ENCODE measurements around the gene TMIGD3. TPM values are rescaled to one million over a fixed set of nuclear protein-coding genes. Genes with fewer than 3 reads are reported as not detected.

TMIGD3 gene
- total RNA-seq, 1 experiment from 2014 or later: not detected

- POLR2A ChIA-PET: no interaction called here
Measured at GRCh38 chr1:111486431-111486830, 17.0 kb downstream of the TMIGD3 start.

GRCh38 chr1:111484391-111485026, 18.9 kb downstream of the TMIGD3 start:
- H3K4me3 Mint-ChIP-seq (ENCODE audit: unreplicated experiment): no peak overlapping the region
- intact Hi-C loops (cut with micrococcal nuclease): loop anchor here (5.0 kb wide), 1 partner anchor 228 kb away; no protein-coding TSS in a partner anchor
- H3K27me3 Mint-ChIP-seq (ENCODE audit: insufficient read depth, unreplicated experiment): no peaks in the 10 kb centered on the region
- no peaks in the 10 kb centered on the region for H3K9me3 Mint-ChIP-seq (ENCODE audit: unreplicated experiment)
- BruUV-seq (replicated peaks): no TSS peak
- CTCF ChIA-PET: interaction anchor here (0.7 to 1.2 kb wide), 2 partner anchors 23 to 345 kb away, joined by 3 to 5 read pairs; no protein-coding TSS in a partner anchor
- no peak for DNase-seq (ENCODE audit: unreplicated experiment)
- POLR2A ChIA-PET: no interaction called here
- no peaks in the 10 kb centered on the region for H3K4me1 Mint-ChIP-seq (ENCODE audit: insufficient read depth, unreplicated experiment)
- TF ChIP-seq, protein P1, sequence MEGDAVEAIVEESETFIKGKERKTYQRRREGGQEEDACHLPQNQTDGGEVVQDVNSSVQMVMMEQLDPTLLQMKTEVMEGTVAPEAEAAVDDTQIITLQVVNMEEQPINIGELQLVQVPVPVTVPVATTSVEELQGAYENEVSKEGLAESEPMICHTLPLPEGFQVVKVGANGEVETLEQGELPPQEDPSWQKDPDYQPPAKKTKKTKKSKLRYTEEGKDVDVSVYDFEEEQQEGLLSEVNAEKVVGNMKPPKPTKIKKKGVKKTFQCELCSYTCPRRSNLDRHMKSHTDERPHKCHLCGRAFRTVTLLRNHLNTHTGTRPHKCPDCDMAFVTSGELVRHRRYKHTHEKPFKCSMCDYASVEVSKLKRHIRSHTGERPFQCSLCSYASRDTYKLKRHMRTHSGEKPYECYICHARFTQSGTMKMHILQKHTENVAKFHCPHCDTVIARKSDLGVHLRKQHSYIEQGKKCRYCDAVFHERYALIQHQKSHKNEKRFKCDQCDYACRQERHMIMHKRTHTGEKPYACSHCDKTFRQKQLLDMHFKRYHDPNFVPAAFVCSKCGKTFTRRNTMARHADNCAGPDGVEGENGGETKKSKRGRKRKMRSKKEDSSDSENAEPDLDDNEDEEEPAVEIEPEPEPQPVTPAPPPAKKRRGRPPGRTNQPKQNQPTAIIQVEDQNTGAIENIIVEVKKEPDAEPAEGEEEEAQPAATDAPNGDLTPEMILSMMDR (IDR thresholded peaks at IDR 0.05; ENCODE audit: unreplicated experiment): no peak
- no peaks in the 10 kb centered on the region for H3K36me3 Mint-ChIP-seq (ENCODE audit: insufficient read depth, unreplicated experiment)
- no peak overlapping the region for H3K27ac Mint-ChIP-seq (ENCODE audit: low read depth, unreplicated experiment)

More at GRCh38 chr1:111486431-111486830, 17.0 kb downstream of the TMIGD3 start:
- no peak overlapping the region for H3K4me3 Mint-ChIP-seq (ENCODE audit: unreplicated experiment)
- CTCF ChIA-PET: interaction anchor here (0.7 to 1.0 kb wide), 2 partner anchors 22 to 283 kb away, joined by 3 to 4 read pairs; no protein-coding TSS in a partner anchor
- intact Hi-C loops (cut with micrococcal nuclease): no loop called here
- no peak overlapping the region for H3K27ac Mint-ChIP-seq (ENCODE audit: low read depth, unreplicated experiment)
- peak; percentile 43 for DNase-seq (ENCODE audit: unreplicated experiment)
- TF ChIP-seq, protein P1 (IDR thresholded peaks at IDR 0.05; ENCODE audit: unreplicated experiment): no peak
- H3K36me3 Mint-ChIP-seq (ENCODE audit: insufficient read depth, unreplicated experiment): no peaks in the 10 kb centered on the region
- no peaks in the 10 kb centered on the region for H3K9me3 Mint-ChIP-seq (ENCODE audit: unreplicated experiment)
- H3K4me1 Mint-ChIP-seq (ENCODE audit: insufficient read depth, unreplicated experiment): no peaks in the 10 kb centered on the region
- no peaks in the 10 kb centered on the region for H3K27me3 Mint-ChIP-seq (ENCODE audit: insufficient read depth, unreplicated experiment)
- BruUV-seq (replicated peaks): no TSS peak

GRCh38 chr1:111483876-111484275, 19.6 kb downstream of the TMIGD3 start:
- BruUV-seq (replicated peaks): no TSS peak
- ChIA-PET CTCF (interaction anchor here (0.6 to 0.7 kb wide), 2 partner anchors 23 to 231 kb away, joined by 3 read pairs; no protein-coding TSS in a partner anchor), POLR2A (no interaction called here)
- no peak for DNase-seq (ENCODE audit: unreplicated experiment)
- Mint-ChIP-seq H3K9me3 (ENCODE audit: unreplicated experiment) (no peaks in the 10 kb centered on the region), H3K4me1 (ENCODE audit: insufficient read depth, unreplicated experiment) (no peaks in the 10 kb centered on the region), H3K27me3 (ENCODE audit: insufficient read depth, unreplicated experiment) (no peaks in the 10 kb centered on the region), H3K4me3 (ENCODE audit: unreplicated experiment) (no peak overlapping the region), H3K27ac (ENCODE audit: low read depth, unreplicated experiment) (no peak overlapping the region), H3K36me3 (ENCODE audit: insufficient read depth, unreplicated experiment) (no peaks in the 10 kb centered on the region)
- TF ChIP-seq, protein P1 (IDR thresholded peaks at IDR 0.05; ENCODE audit: unreplicated experiment): no peak
- intact Hi-C loops (cut with micrococcal nuclease): loop anchor here (5.0 kb wide), 1 partner anchor 228 kb away; no protein-coding TSS in a partner anchor

- ChIA-PET CTCF (interaction anchor here (0.6 to 3.0 kb wide), 3 partner anchors 24 to 285 kb away, joined by 3 to 24 read pairs (median 3); no protein-coding TSS in a partner anchor), POLR2A (no interaction called here)
- TF ChIP-seq, protein P1 (IDR thresholded peaks at IDR 0.05; ENCODE audit: unreplicated experiment): no peak
- Mint-ChIP-seq H3K27me3 (ENCODE audit: insufficient read depth, unreplicated experiment) (no peaks in the 10 kb centered on the region), H3K4me3 (ENCODE audit: unreplicated experiment) (no peak overlapping the region), H3K9me3 (ENCODE audit: unreplicated experiment) (no peaks in the 10 kb centered on the region), H3K36me3 (ENCODE audit: insufficient read depth, unreplicated experiment) (no peaks in the 10 kb centered on the region), H3K4me1 (ENCODE audit: insufficient read depth, unreplicated experiment) (no peaks in the 10 kb centered on the region), H3K27ac (ENCODE audit: low read depth, unreplicated experiment) (no peak overlapping the region)
- BruUV-seq (replicated peaks): no TSS peak
- intact Hi-C loops (cut with micrococcal nuclease): loop anchor here (5.0 kb wide), 1 partner anchor 229 kb away; no protein-coding TSS in a partner anchor
- DNase-seq (ENCODE audit: unreplicated experiment): no peak
Measured at GRCh38 chr1:111483166-111483565, 20.3 kb downstream of the TMIGD3 start.

Measured in MCF 10A (cell line).